Esophagus squamous epithelium (tissue), 4 donors: ENCODE data around the gene HAVCR1.

Experiments
- POLR2A ChIP-seq, 4 donors: fragments of 450-650 bp; IDR thresholded peaks; one replicate each; pipeline ENCODE4 v1.6.1; 2017; ENCODE audit warnings: antibody characterized with exemption in 4 of 4, mild to moderate bottlenecking in 4 of 4, moderate library complexity in 3 of 4
- TF ChIP-seq, protein P1 (sequence below), 6 experiments: fragments of 450-650 bp in 4 of 6; fragments of 200-600 bp in 2 of 6; sonication (generic) in 2 of 6; IDR thresholded peaks; one replicate each; pipeline ENCODE4 v1.5.1; 2016 to 2019; ENCODE audit warnings: antibody characterized with exemption in 6 of 6, mild to moderate bottlenecking in 4 of 6, moderate library complexity in 4 of 6

DNA sequence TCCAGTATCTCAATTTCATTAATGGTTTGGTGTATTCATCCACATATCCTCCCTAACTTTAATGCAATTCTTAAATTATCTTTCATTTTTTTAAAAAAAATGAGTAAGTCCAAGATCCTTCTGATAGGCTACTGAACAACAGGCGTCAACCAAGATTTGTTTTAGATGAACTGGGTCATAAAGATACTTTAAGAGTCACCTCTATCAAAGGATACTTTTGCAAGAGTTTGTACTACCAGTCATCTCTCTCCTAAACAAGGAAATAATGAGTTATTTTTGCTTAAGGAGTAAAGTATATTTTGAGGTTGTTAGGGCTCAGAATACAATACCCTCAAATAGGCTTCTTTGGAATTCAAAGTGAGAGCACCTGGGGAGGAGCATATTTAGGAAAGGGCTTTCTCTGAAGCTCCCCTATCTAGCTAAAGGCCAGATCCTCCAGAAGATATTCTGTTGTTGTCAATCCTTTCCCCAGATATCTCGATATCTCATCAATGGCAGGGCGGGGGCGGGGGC is 25.8 kb downstream of the HAVCR1 start:
- TF ChIP-seq, protein P1, sequence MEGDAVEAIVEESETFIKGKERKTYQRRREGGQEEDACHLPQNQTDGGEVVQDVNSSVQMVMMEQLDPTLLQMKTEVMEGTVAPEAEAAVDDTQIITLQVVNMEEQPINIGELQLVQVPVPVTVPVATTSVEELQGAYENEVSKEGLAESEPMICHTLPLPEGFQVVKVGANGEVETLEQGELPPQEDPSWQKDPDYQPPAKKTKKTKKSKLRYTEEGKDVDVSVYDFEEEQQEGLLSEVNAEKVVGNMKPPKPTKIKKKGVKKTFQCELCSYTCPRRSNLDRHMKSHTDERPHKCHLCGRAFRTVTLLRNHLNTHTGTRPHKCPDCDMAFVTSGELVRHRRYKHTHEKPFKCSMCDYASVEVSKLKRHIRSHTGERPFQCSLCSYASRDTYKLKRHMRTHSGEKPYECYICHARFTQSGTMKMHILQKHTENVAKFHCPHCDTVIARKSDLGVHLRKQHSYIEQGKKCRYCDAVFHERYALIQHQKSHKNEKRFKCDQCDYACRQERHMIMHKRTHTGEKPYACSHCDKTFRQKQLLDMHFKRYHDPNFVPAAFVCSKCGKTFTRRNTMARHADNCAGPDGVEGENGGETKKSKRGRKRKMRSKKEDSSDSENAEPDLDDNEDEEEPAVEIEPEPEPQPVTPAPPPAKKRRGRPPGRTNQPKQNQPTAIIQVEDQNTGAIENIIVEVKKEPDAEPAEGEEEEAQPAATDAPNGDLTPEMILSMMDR (IDR thresholded peaks at IDR 0.05), result no peak
- TF ChIP-seq POLR2A (IDR thresholded peaks at IDR 0.05), result no peak
